Effector memory CD8-positive, alpha-beta T cell (primary cell): Measurements from ENCODE around the gene GLO1.

ENCODE experiments used
- ATAC-seq: fragments of 150-1000 bp; cut with Tn5 transposase; replicated peaks from 2 replicates; pipeline ENCODE4 v1.10.0; 2021; ENCODE audit warnings: mild to moderate bottlenecking, moderate library complexity
- DNase-seq, 3 experiments: peaks; one replicate each; pipeline ENCODE4 v3.0.0; 2021
- H3K27ac Mint-ChIP-seq, 2 donors: one replicate each; pipeline ENCODE4 v1.8.0; 2022; ENCODE audit warnings: mild to moderate bottlenecking in 2 of 2, mixed read lengths in 2 of 2, moderate library complexity in 2 of 2
- H3K27me3 Mint-ChIP-seq, 2 donors: one replicate each; pipeline ENCODE4 v1.8.0; 2022; ENCODE audit warnings: mixed read lengths in 2 of 2
- H3K36me3 Mint-ChIP-seq: one replicate; pipeline ENCODE4 v1.8.0; 2022; ENCODE audit warnings: mild to moderate bottlenecking, moderate library complexity, mixed read lengths; ENCODE audit not compliant: insufficient read depth
- H3K4me1 Mint-ChIP-seq, 2 donors: one replicate each; pipeline ENCODE4 v1.8.0; 2022; ENCODE audit warnings: low read depth in 2 of 2, mixed read lengths in 2 of 2
- H3K4me3 Mint-ChIP-seq, 2 donors: one replicate each; pipeline ENCODE4 v1.8.0; 2022; ENCODE audit warnings: mild to moderate bottlenecking in 2 of 2, mixed read lengths in 2 of 2, moderate library complexity in 2 of 2
- H3K9me3 Mint-ChIP-seq, 2 donors: one replicate each; pipeline ENCODE4 v1.8.0; 2022; ENCODE audit warnings: mixed read lengths in 2 of 2

Gene GLO1

DNA sequence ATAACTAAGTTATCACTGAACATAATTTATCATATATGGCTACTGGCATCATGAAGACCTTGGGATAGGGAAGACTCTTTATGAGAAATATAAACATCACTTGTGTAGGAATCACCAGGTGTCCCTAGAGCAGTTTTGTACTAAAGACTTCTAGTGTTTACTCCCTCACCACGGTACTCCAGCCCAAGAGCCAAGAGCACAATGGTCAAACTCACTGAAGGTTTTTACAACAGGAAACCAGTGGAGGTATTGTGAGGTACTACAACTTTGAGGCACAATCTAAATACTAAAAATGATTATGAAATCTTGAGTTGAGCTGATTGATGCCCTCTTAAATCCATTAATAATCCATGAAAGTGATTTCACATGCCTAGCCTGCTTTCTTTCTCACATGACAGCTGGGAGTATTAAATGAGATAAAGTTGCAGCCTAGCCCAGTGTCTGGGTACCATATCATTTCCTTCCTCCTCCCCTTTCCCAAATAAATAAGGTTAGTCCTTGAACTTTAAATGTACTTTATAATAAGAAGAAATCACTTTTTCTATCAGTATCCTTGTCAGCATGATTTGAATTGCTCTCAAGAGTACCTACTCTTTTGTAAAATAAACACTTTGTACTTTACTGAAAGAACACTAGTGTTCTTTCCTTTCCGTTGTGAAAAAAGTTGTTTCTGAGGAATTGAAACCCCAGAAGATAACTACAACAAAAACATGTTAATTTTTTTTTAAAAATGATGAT is 26.5 kb downstream of the GLO1 start:
- H3K4me1 Mint-ChIP-seq: peaks cover 5 to 7% of the 10 kb centered on the region in 2 donors
- H3K4me3 Mint-ChIP-seq: no peak overlapping the region
- H3K27me3 Mint-ChIP-seq: no peaks in the 10 kb centered on the region
- DNase-seq (no peak), ATAC-seq (no peak)
- H3K36me3 Mint-ChIP-seq: peaks cover 18% of the 10 kb centered on the region
- H3K27ac Mint-ChIP-seq: peak overlapping the region; percentile 16 to 21
- no peaks in the 10 kb centered on the region for H3K9me3 Mint-ChIP-seq

DNA sequence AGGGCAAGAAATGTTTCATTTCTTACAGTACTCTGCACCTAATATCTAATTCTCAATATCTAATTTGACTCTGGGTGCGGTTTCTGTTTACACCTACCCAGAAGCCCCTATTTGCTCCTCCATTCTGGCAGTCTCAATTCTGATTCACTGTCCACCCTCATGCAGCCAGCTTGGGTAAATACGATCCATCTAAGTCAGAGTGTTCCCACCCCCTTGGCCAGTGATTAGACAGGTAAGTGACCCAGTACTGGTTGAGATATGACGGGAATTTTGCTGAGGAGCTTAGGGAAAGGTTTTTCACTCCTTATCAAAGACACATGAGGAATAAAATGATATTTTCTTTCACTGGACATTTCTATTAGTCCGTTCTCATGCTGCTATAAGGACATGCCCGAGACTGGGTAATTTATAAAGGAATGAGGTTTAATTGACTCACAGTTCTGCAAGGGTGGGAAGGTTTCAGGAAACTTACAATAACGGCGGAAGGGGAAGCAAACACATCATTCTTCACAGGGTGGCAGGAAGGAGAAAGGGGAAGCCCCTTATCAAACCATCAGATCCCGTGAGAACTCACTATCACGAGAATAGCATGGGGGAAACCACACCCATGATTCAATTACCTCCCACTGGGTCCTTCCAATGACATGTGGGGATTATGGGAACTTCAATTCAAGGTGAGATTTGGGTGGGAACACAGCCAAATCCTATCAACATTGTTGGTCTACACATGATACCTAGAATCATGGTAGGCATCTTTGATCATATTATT is 29.4 kb downstream of the GLO1 start:
- Mint-ChIP-seq H3K36me3 (peaks cover 12% of the 10 kb centered on the region), H3K27me3 (no peaks in the 10 kb centered on the region), H3K4me1 (peaks cover 5 to 7% of the 10 kb centered on the region in 2 donors), H3K4me3 (no peak overlapping the region), H3K9me3 (no peaks in the 10 kb centered on the region), H3K27ac (no peak overlapping the region)
- DNase-seq (no peak), ATAC-seq (no peak)

GRCh38 chr6:38671885-38672467 is 31.0 kb downstream of the GLO1 start:
- H3K9me3 Mint-ChIP-seq: no peaks in the 10 kb centered on the region
- H3K36me3 Mint-ChIP-seq: peaks cover 8% of the 10 kb centered on the region
- no peak overlapping the region for H3K27ac Mint-ChIP-seq
- ATAC-seq: peak; percentile 95
- H3K27me3 Mint-ChIP-seq: no peaks in the 10 kb centered on the region
- peaks cover 5 to 7% of the 10 kb centered on the region in 2 donors for H3K4me1 Mint-ChIP-seq
- H3K4me3 Mint-ChIP-seq: no peak overlapping the region
- DNase-seq: peak; percentile 21 to 44 (median 30)

- peaks cover 0 to 7% of the 10 kb centered on the region in 2 donors for H3K4me1 Mint-ChIP-seq
- peaks cover 2% of the 10 kb centered on the region for H3K36me3 Mint-ChIP-seq
- no peaks in the 10 kb centered on the region for H3K27me3 Mint-ChIP-seq
- DNase-seq (no peak), ATAC-seq (no peak)
- no peak overlapping the region for H3K4me3 Mint-ChIP-seq
- peak overlapping the region in 1 of 2 donors; percentile 3 for H3K27ac Mint-ChIP-seq
- H3K9me3 Mint-ChIP-seq: no peaks in the 10 kb centered on the region
Observed at GRCh38 chr6:38658418-38659167, 44.4 kb downstream of the GLO1 start.

GRCh38 chr6:38656896-38657295 is 46.0 kb downstream of the GLO1 start:
- Mint-ChIP-seq H3K4me1 (peaks cover 0 to 7% of the 10 kb centered on the region in 2 donors), H3K36me3 (peaks cover 3% of the 10 kb centered on the region), H3K27ac (no peak overlapping the region), H3K9me3 (no peaks in the 10 kb centered on the region), H3K27me3 (no peaks in the 10 kb centered on the region), H3K4me3 (no peak overlapping the region)
- ATAC-seq: no peak
- no peak for DNase-seq

DNA sequence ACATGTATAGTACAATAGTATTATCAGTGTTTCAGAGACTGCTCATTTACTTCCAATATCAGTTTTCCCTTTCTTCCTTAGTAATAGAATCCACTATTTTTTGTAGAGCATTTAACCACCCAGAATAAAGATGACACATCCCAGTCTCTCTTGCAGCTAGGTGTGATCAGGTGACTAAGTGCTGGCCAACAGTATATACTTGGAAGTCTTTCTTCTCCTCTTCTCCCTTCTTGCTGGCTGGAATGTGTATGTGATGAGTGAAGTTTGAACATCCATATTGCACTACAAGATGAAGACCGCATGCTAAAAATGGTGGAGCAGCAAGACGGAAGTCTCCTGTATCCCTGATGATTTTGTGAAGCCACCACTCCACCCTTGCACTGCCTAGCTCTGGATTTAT is 48.7 kb downstream of the GLO1 start:
- Mint-ChIP-seq H3K4me3 (no peak overlapping the region), H3K27me3 (no peaks in the 10 kb centered on the region), H3K4me1 (peaks cover 0 to 7% of the 10 kb centered on the region in 2 donors)

GRCh38 chr6:38651121-38651784 is 51.7 kb downstream of the GLO1 start:
- Mint-ChIP-seq H3K36me3 (peaks cover 6% of the 10 kb centered on the region), H3K27ac (no peak overlapping the region), H3K4me3 (no peak overlapping the region), H3K4me1 (no peaks in the 10 kb centered on the region), H3K27me3 (no peaks in the 10 kb centered on the region), H3K9me3 (no peaks in the 10 kb centered on the region)
- no peak for ATAC-seq
- no peak for DNase-seq

More for the DNA sequence above, 48.7 kb downstream of the GLO1 start:
- Mint-ChIP-seq H3K9me3 (no peaks in the 10 kb centered on the region), H3K27ac (no peak overlapping the region), H3K36me3 (peaks cover 6% of the 10 kb centered on the region)
- DNase-seq (no peak), ATAC-seq (no peak)

DNA sequence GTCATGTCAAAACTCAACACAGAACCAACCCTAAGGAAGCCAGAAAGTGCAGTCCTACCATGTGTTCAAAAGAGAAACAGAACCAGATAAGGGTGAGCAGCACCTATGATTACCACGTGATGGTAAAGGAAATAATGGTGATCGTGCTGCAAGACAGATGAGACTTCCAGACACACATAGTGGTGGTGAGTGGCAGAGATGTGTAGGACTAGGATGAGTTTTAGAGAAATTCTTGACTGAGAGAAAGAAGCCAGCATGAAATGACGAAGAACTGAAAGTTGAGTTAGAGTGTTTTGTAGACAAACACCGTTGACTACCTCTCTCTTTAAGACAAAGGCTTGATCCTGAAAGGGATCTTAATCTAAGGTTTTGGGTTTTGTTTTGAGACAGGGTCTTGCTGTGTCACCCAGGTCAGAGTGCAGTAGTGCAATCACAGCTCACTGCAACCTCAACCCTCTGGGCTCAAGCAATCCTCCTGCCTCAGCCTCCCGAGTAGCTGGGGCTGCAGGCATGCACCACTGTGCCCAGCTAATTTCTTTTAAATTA is 52.7 kb downstream of the GLO1 start:
- Mint-ChIP-seq H3K4me1 (no peaks in the 10 kb centered on the region), H3K36me3 (peaks cover 6% of the 10 kb centered on the region), H3K27me3 (no peaks in the 10 kb centered on the region), H3K9me3 (no peaks in the 10 kb centered on the region), H3K27ac (no peak overlapping the region), H3K4me3 (no peak overlapping the region)
- no peak for DNase-seq
- ATAC-seq: no peak

- Mint-ChIP-seq H3K4me3 (no peak overlapping the region), H3K9me3 (no peaks in the 10 kb centered on the region), H3K27me3 (no peaks in the 10 kb centered on the region), H3K36me3 (peaks cover 6% of the 10 kb centered on the region), H3K4me1 (no peaks in the 10 kb centered on the region), H3K27ac (no peak overlapping the region)
- no peak for DNase-seq
- ATAC-seq: no peak
Observed at GRCh38 chr6:38649744-38650143, 53.2 kb downstream of the GLO1 start.

GRCh38 chr6:38648629-38649028 is 54.3 kb downstream of the GLO1 start:
- Mint-ChIP-seq H3K27ac (no peak overlapping the region), H3K27me3 (no peaks in the 10 kb centered on the region), H3K36me3 (peaks cover 4% of the 10 kb centered on the region), H3K4me3 (no peak overlapping the region), H3K4me1 (no peaks in the 10 kb centered on the region), H3K9me3 (no peaks in the 10 kb centered on the region)
- DNase-seq: no peak
- no peak for ATAC-seq

- no peaks in the 10 kb centered on the region for H3K9me3 Mint-ChIP-seq
- DNase-seq (no peak), ATAC-seq (no peak)
- peaks cover under 1% of the 10 kb centered on the region for H3K36me3 Mint-ChIP-seq
- peaks cover 0 to 5% of the 10 kb centered on the region in 2 donors for H3K4me1 Mint-ChIP-seq
- no peaks in the 10 kb centered on the region for H3K27me3 Mint-ChIP-seq
- no peak overlapping the region for H3K4me3 Mint-ChIP-seq
- peak overlapping the region in 1 of 2 donors; percentile 19 for H3K27ac Mint-ChIP-seq
Observed at GRCh38 chr6:38646166-38646878, 56.6 kb downstream of the GLO1 start.

- Mint-ChIP-seq H3K4me3 (no peak overlapping the region), H3K4me1 (peaks cover 10 to 12% of the 10 kb centered on the region in 2 donors), H3K36me3 (peaks cover 8% of the 10 kb centered on the region), H3K27ac (no peak overlapping the region), H3K9me3 (no peaks in the 10 kb centered on the region), H3K27me3 (no peaks in the 10 kb centered on the region)
- ATAC-seq (no peak), DNase-seq (no peak)
Observed at GRCh38 chr6:38644951-38645350, 58.0 kb downstream of the GLO1 start.
